HepG2 (cell line): Measurements from ENCODE around the gene ST6GALNAC2. TPM values are rescaled to one million over a fixed set of nuclear protein-coding genes. Genes with fewer than 3 reads are reported as not detected.

Source experiments
- ATAC-seq: fragments of 200-7000 bp; cut with Tn5 transposase; 3 replicates; pipeline ENCODE4 v1.9.1; 2020; ENCODE audit warnings: mild to moderate bottlenecking, moderate library complexity
- BruUV-seq: library from RNA; stranded (reverse); fragments of 400-500 nt; replicated peaks from 2 replicates; lab custom pipeline; 2021; lab: Mats Ljungman, UMichigan
- CTCF ChIA-PET: fragments of 300-600 bp; formaldehyde crosslinking; extraction: SDS; loops from one replicate; lab custom pipeline; 2021; ENCODE audit warnings: low total read pairs, inconsistent platforms, low intra/inter-chr PET ratio; lab: Yijun Ruan, JAX
- POLR2A ChIA-PET: fragments of 350-600 bp; sonication (Branson Sonifier 250); formaldehyde crosslinking; loops from one replicate; lab custom pipeline; 2020; ENCODE audit warnings: antibody characterized with exemption, inconsistent platforms; lab: Yijun Ruan, JAX
- DNase-seq: peaks from one replicate; pipeline ENCODE4 v3.0.0-alpha.2; 2015; ENCODE audit warnings: low spot score
- FAIRE-seq: peaks from 3 replicates; lab custom pipeline; 2011; peaks lifted over from hg19 to GRCh38; lab: Jason Lieb, UNC
- H2AFZ ChIP-seq: one replicate; pipeline ENCODE4 v1.6.1; 2011; ENCODE audit warnings: low read length, inconsistent platforms
- H3K27ac ChIP-seq: fragments of 300-600 bp; 3 replicates; pipeline ENCODE4 v1.8.0; 2011; ENCODE audit warnings: mixed run types, mild to moderate bottlenecking, mixed read lengths, low read length, inconsistent platforms; ENCODE audit not compliant: insufficient read depth; ENCODE audit errors: extremely low read length
- H3K27me3 ChIP-seq, 2 experiments: fragments of 200-600 bp in 1 of 2; 2 replicates in 1 of 2; 3 replicates in 1 of 2; pipeline versions ENCODE4 v1.6.0 to v1.8.0; 2011; ENCODE audit warnings: low read length in 2 of 2, mild to moderate bottlenecking in 2 of 2, moderate library complexity in 2 of 2, inconsistent platforms in 1 of 2; ENCODE audit not compliant: insufficient read depth in 2 of 2, control insufficient read depth in 1 of 2
- H3K36me3 ChIP-seq, 2 experiments: fragments of 200-600 bp in 1 of 2; replicated peaks in 1 of 2; 2 replicates in 1 of 2; 3 replicates in 1 of 2; pipeline versions ENCODE4 v1.5.1 to v1.8.0; 2011; ENCODE audit warnings: low read length in 2 of 2, inconsistent platforms in 1 of 2; ENCODE audit not compliant: insufficient read depth in 2 of 2, control insufficient read depth in 1 of 2
- H3K4me1 ChIP-seq: 2 replicates; pipeline ENCODE4 v1.5.1; 2012; ENCODE audit warnings: low read length, inconsistent platforms; ENCODE audit not compliant: insufficient read depth
- H3K4me2 ChIP-seq: 2 replicates; pipeline ENCODE4 v1.6.0; 2011; ENCODE audit warnings: low read depth, low read length, inconsistent platforms
- H3K4me3 ChIP-seq, 3 experiments: fragments of 200-600 bp in 1 of 3; sonication (generic), shearing (Covaris generic) in 1 of 3; replicated peaks in 1 of 3; 2 replicates each; pipeline ENCODE4 v1.5.1; 2011 to 2016; ENCODE audit warnings: low read length in 3 of 3, inconsistent platforms in 2 of 3, low read depth in 2 of 3, mild to moderate bottlenecking in 2 of 3, control low read depth in 1 of 3, mixed read lengths in 1 of 3; ENCODE audit not compliant: insufficient read depth in 1 of 3
- H3K79me2 ChIP-seq: one replicate; pipeline ENCODE4 v1.6.1; 2011; ENCODE audit warnings: low read length, inconsistent platforms; ENCODE audit not compliant: insufficient read depth
- H3K9ac ChIP-seq: 2 replicates; pipeline ENCODE4 v1.6.0; 2011; ENCODE audit warnings: mild to moderate bottlenecking, low read depth, low read length, inconsistent platforms; ENCODE audit not compliant: insufficient read depth
- H3K9me3 ChIP-seq: 2 replicates; pipeline ENCODE4 v1.5.1; 2012; ENCODE audit warnings: mild to moderate bottlenecking, low read length
- H4K20me1 ChIP-seq: 2 replicates; pipeline ENCODE4 v1.6.0; 2011; ENCODE audit warnings: inconsistent platforms, mild to moderate bottlenecking, low read length, moderate library complexity; ENCODE audit not compliant: insufficient read depth
- AKAP8 ChIP-seq: sonication (generic); formaldehyde crosslinking; IDR thresholded peaks from 2 replicates; pipeline ENCODE4 v1.5.1; 2020; ENCODE audit warnings: mild to moderate bottlenecking, missing genetic modification reagents
- CREB1 ChIP-seq, 2 experiments: fragments of 450-650 bp in 1 of 2; IDR thresholded peaks; 2 replicates each; pipeline ENCODE4 v1.6.1; 2016 to 2017; ENCODE audit warnings: control low read depth in 1 of 2, mild to moderate bottlenecking in 1 of 2, missing compliant biosample characterization in 1 of 2, missing genetic modification characterization in 1 of 2
- DMTF1 ChIP-seq: sonication (generic); formaldehyde crosslinking; IDR thresholded peaks from 2 replicates; pipeline ENCODE4 v1.4.0; 2020; ENCODE audit warnings: mild to moderate bottlenecking, missing genetic modification reagents
- FOXA3 ChIP-seq: IDR thresholded peaks from 2 replicates; pipeline ENCODE4 v1.6.1; 2016; ENCODE audit warnings: missing genetic modification reagents, missing compliant biosample characterization
- HIVEP1 ChIP-seq: sonication (generic); formaldehyde crosslinking; IDR thresholded peaks from 2 replicates; pipeline ENCODE4 v1.4.0; 2020; ENCODE audit warnings: mild to moderate bottlenecking, missing genetic modification reagents
- HNRNPH1 ChIP-seq: fragments of 200-400 bp; formaldehyde crosslinking; optimal IDR thresholded peaks from 2 replicates; pipeline ENCODE3; 2017; ENCODE audit warnings: mild to moderate bottlenecking, low read depth, low read length
- HNRNPL ChIP-seq: fragments of 200-400 bp; formaldehyde crosslinking; IDR thresholded peaks from 2 replicates; pipeline ENCODE4 v1.6.1; 2017; ENCODE audit warnings: mild to moderate bottlenecking, low read depth, low read length
- IRF2 ChIP-seq: IDR thresholded peaks from 2 replicates; pipeline ENCODE4 v1.6.1; 2018; ENCODE audit warnings: missing genetic modification reagents, missing compliant biosample characterization
- KDM5B ChIP-seq: sonication (generic); formaldehyde crosslinking; IDR thresholded peaks from 2 replicates; pipeline ENCODE4 v1.4.0; 2020; ENCODE audit warnings: missing genetic modification reagents, mild to moderate bottlenecking, borderline replicate concordance
- KLF13 ChIP-seq: sonication (generic); formaldehyde crosslinking; IDR thresholded peaks from 2 replicates; pipeline ENCODE4 v1.4.0; 2020; ENCODE audit warnings: mild to moderate bottlenecking, missing genetic modification reagents
- MED8 ChIP-seq: sonication (generic); formaldehyde crosslinking; IDR thresholded peaks from 2 replicates; pipeline ENCODE4 v1.8.1; 2023; ENCODE audit warnings: mild to moderate bottlenecking, missing genetic modification reagents; ENCODE audit not compliant: insufficient replicate concordance
- SRY ChIP-seq: sonication (generic); formaldehyde crosslinking; IDR thresholded peaks from 2 replicates; pipeline ENCODE4 v1.8.0; 2022; ENCODE audit warnings: mild to moderate bottlenecking, missing genetic modification reagents
- SSRP1 ChIP-seq: IDR thresholded peaks from 2 replicates; pipeline ENCODE4 v1.6.1; 2016; ENCODE audit warnings: control low read depth
- SUZ12 ChIP-seq: fragments of 150-350 bp; IDR thresholded peaks from 2 replicates; pipeline ENCODE4 v1.6.1; 2014; ENCODE audit warnings: low read depth, low read length
- ZFP91 ChIP-seq: sonication (generic); formaldehyde crosslinking; IDR thresholded peaks from 2 replicates; pipeline ENCODE4 v1.9.0; 2022; ENCODE audit warnings: missing genetic modification reagents, mild to moderate bottlenecking, borderline replicate concordance
- ZNF605 ChIP-seq: sonication (generic); formaldehyde crosslinking; IDR thresholded peaks from 2 replicates; pipeline ENCODE4 v1.8.0; 2022; ENCODE audit warnings: mild to moderate bottlenecking, missing genetic modification reagents
- ZNF709 ChIP-seq: sonication (generic); formaldehyde crosslinking; IDR thresholded peaks from 2 replicates; pipeline ENCODE4 v1.5.0; 2020; ENCODE audit warnings: mild to moderate bottlenecking, missing genetic modification reagents
- ZNF710 ChIP-seq: sonication (generic); formaldehyde crosslinking; IDR thresholded peaks from 2 replicates; pipeline ENCODE4 v1.5.0; 2020; ENCODE audit warnings: mild to moderate bottlenecking, missing genetic modification reagents, borderline replicate concordance
- WGBS: methylation state at CpG from one replicate; pipeline ENCODE4 v1.1.6; 2017; ENCODE audit warnings: low lambda C conversion rate; 5-methylcytosine and 5-hydroxymethylcytosine counted together
- in situ Hi-C: cut with HindIII; loops from 2 replicates; pipeline ENCODE4 v1.10.0; 2017; ENCODE audit warnings: low pct_unique_long_range_greater_than_20kb; ENCODE audit not compliant: extremely low pct_ligation_motif_present
- intact Hi-C: fragments of 100-400 bp; cut with micrococcal nuclease; formaldehyde crosslinking; loops from one replicate; pipeline ENCODE4 v1.10.0; 2022; ENCODE audit not compliant: unreplicated experiment
- polyA plus RNA-seq, 8 experiments: library from polyadenylated mRNA; depleted of rRNA in 3 of 8; stranded (reverse) in 7 of 8; unstranded in 1 of 8; fragments of >200 nt; fragmentation: Illumina TruSeq in 4 of 8; extraction: Trizol in 4 of 8; gene quantifications; 2 replicates each; pipeline versions ENCODE4 v1.2.1 to v1.2.3, GENCODE V29; 2011 to 2016; ENCODE audit warnings: low read depth in 4 of 8, missing spikeins in 1 of 8, mixed read lengths in 1 of 8; ENCODE audit not compliant: insufficient read depth in 1 of 8
- total RNA-seq, 5 experiments: library from RNA; depleted of rRNA; stranded (reverse); fragments of >200 nt; fragmentation: Illumina TruSeq; extraction: Trizol; gene quantifications; 2 replicates each; pipeline ENCODE4 v1.2.3, GENCODE V29; 2016; ENCODE audit warnings: low read depth in 1 of 5

ST6GALNAC2 gene
- total and polyA plus RNA-seq, 2 of the 13 experiments (the other 11 are each of a cell fraction or from before 2014, with no cell fraction given): 0.12 to 0.49 TPM

- no peak for DNase-seq
- no peaks in the 10 kb centered on the region for H4K20me1 ChIP-seq
- in situ Hi-C loops (no loop called here), intact Hi-C loops (no loop called here)
- H3K9ac ChIP-seq: no peak overlapping the region
- BruUV-seq: no TSS peak
- H3K27ac ChIP-seq: no peak overlapping the region
- no peak overlapping the region for H2AFZ ChIP-seq
- no peaks in the 10 kb centered on the region for H3K36me3 ChIP-seq
- ATAC-seq: no peak
- no peaks in the 10 kb centered on the region for H3K27me3 ChIP-seq
- peaks cover 57% of the 10 kb centered on the region for H3K4me1 ChIP-seq
- H3K9me3 ChIP-seq: no peaks in the 10 kb centered on the region
- H3K79me2 ChIP-seq: no peaks in the 10 kb centered on the region
- ChIA-PET CTCF (no interaction called here), POLR2A (interaction anchor here (1.2 to 5.0 kb wide), 5 partner anchors 11 to 35 kb away, joined by 3 to 44 read pairs (median 27); no protein-coding TSS in a partner anchor)
- H3K4me3 ChIP-seq: no peak overlapping the region
- FAIRE-seq: no peak
- H3K4me2 ChIP-seq: no peak overlapping the region
- 83% methylated on average over 7 of the region's 7 CpGs for WGBS
- no peak for TF ChIP-seq SUZ12
- TF ChIP-seq KDM5B: peak; percentile 27; the same call in 1 of the 2 replicates
- TF ChIP-seq SRY (CRISPR knock-in tag): no peak
- no peak for TF ChIP-seq KLF13 (CRISPR knock-in tag)
- TF ChIP-seq DMTF1 (CRISPR knock-in tag): no peak
- TF ChIP-seq SSRP1 (CRISPR knock-in tag): no peak
- TF ChIP-seq HNRNPH1: no peak
- TF ChIP-seq ZNF710 (CRISPR knock-in tag): 0 out of 2 replicates have a peak, but pooled peaks have one; percentile 47
- peak; percentile 25 for TF ChIP-seq MED8 (CRISPR knock-in tag)
- no peak for TF ChIP-seq FOXA3 (CRISPR knock-in tag)
- TF ChIP-seq ZFP91: peak; percentile 28; the same call in 1 of the 2 replicates
- 0 out of 2 replicates have a peak, but pooled peaks have one; percentile 7 for TF ChIP-seq HIVEP1 (CRISPR knock-in tag)
- 0 out of 2 replicates have a peak, but pooled peaks have one; percentile 8 for TF ChIP-seq ZNF709 (CRISPR knock-in tag)
- TF ChIP-seq CREB1 (IDR thresholded peaks at IDR 0.05): no peak
- no peak for TF ChIP-seq CREB1 (CRISPR knock-in tag; IDR thresholded peaks at IDR 0.05)
- TF ChIP-seq HNRNPL: 0 out of 2 replicates have a peak, but pooled peaks have one; percentile 16
- TF ChIP-seq AKAP8: peak; percentile 69; the same call in 1 of the 2 replicates
- 0 out of 2 replicates have a peak, but pooled peaks have one; percentile 24 for TF ChIP-seq ZNF605 (CRISPR knock-in tag)
- TF ChIP-seq IRF2 (CRISPR knock-in tag): no peak
Measured at GRCh38 chr17:76534831-76535732, 50.6 kb downstream of the ST6GALNAC2 start.
